Hepatocyte (in vitro differentiated cells): ENCODE results near the gene EAPP. TPM values are rescaled to one million over a fixed set of nuclear protein-coding genes. Genes with fewer than 3 reads are reported as not detected.

Source experiments
- DNase-seq: peaks from one replicate; pipeline ENCODE4 v3.0.0-alpha.2; 2016; ENCODE audit warnings: low spot score
- H2AFZ ChIP-seq: fragments of 200-600 bp; sonication (generic); 2 replicates; pipeline ENCODE4 v1.6.0; 2016; ENCODE audit warnings: antibody characterized with exemption, mild to moderate bottlenecking
- H3K27ac ChIP-seq: fragments of 200-600 bp; sonication (generic); 2 replicates; pipeline ENCODE4 v1.5.1; 2016; ENCODE audit warnings: mild to moderate bottlenecking
- H3K27me3 ChIP-seq: fragments of 200-600 bp; sonication (generic); 2 replicates; pipeline ENCODE4 v1.6.1; 2016
- H3K36me3 ChIP-seq: fragments of 200-600 bp; sonication (generic); replicated peaks from 2 replicates; pipeline ENCODE4 v1.5.1; 2016; ENCODE audit warnings: low read depth; ENCODE audit not compliant: insufficient read depth
- H3K4me1 ChIP-seq: fragments of 200-600 bp; sonication (generic); 2 replicates; pipeline ENCODE4 v1.5.1; 2016; ENCODE audit warnings: mild to moderate bottlenecking, moderate library complexity; ENCODE audit not compliant: insufficient read depth
- H3K4me2 ChIP-seq: fragments of 200-600 bp; sonication (generic); 2 replicates; pipeline ENCODE4 v1.6.0; 2016
- H3K4me3 ChIP-seq: fragments of 200-600 bp; sonication (generic); 2 replicates; pipeline ENCODE4 v1.5.1; 2016; ENCODE audit warnings: mild to moderate bottlenecking
- H3K79me2 ChIP-seq: fragments of 200-600 bp; sonication (generic); 2 replicates; pipeline ENCODE4 v1.6.0; 2017; ENCODE audit warnings: mild to moderate bottlenecking
- H3K9me2 ChIP-seq: fragments of 200-600 bp; sonication (generic); replicated peaks from 2 replicates; pipeline ENCODE4 v1.6.0; 2017; ENCODE audit warnings: mild to moderate bottlenecking; ENCODE audit not compliant: insufficient read depth
- H3K9me3 ChIP-seq: fragments of 200-600 bp; sonication (generic); 2 replicates; pipeline ENCODE4 v1.5.1; 2016; ENCODE audit warnings: low read depth, mild to moderate bottlenecking
- H4K20me1 ChIP-seq: fragments of 200-600 bp; sonication (generic); 2 replicates; pipeline ENCODE4 v1.6.0; 2016; ENCODE audit warnings: mild to moderate bottlenecking; ENCODE audit not compliant: insufficient read depth, poor library complexity, severe bottlenecking
- CTCF ChIP-seq: fragments of 200-600 bp; sonication (generic); IDR thresholded peaks from 2 replicates; pipeline ENCODE4 v1.5.1; 2016; ENCODE audit warnings: antibody characterized with exemption, mild to moderate bottlenecking; ENCODE audit not compliant: poor library complexity
- EZH2 ChIP-seq: fragments of 200-600 bp; sonication (generic); IDR thresholded peaks from 2 replicates; pipeline ENCODE4 v1.6.1; 2016; ENCODE audit warnings: antibody characterized with exemption, mild to moderate bottlenecking, borderline replicate concordance
- EZH2phosphoT487 ChIP-seq: fragments of 200-600 bp; sonication (generic); IDR thresholded peaks from one replicate; pipeline ENCODE4 v1.6.1; 2018; ENCODE audit warnings: antibody characterized with exemption, mild to moderate bottlenecking, low read depth, moderate library complexity; ENCODE audit not compliant: unreplicated experiment, severe bottlenecking
- WGBS: methylation state at CpG from one replicate; pipeline ENCODE4 v1.1.6; 2016; ENCODE audit warnings: low lambda C conversion rate; ENCODE audit errors: missing lambda C conversion rate; 5-methylcytosine and 5-hydroxymethylcytosine counted together
- polyA plus RNA-seq: library from polyadenylated mRNA; unstranded; fragments of >200 nt; fragmentation: Nextera tagmentation; extraction: Ambion mirVana; gene quantifications from 2 replicates; pipeline ENCODE4 v1.2.1, GENCODE V29; 2016
- total RNA-seq: library from RNA; depleted of rRNA; stranded (reverse); fragments of >200 nt; gene quantifications from 2 replicates; pipeline ENCODE4 v1.2.3, GENCODE V29; 2014

Gene EAPP
- total and polyA plus RNA-seq, 2 experiments from 2014 or later, result 49.1 to 56.1 TPM

GRCh38 chr14:34474187-34474679 is 65.3 kb downstream of the EAPP start:
- no peak for DNase-seq
- Histone ChIP-seq H3K9me3 (no peaks in the 10 kb centered on the region), H3K79me2 (no peaks in the 10 kb centered on the region), H3K9me2 (no peaks in the 10 kb centered on the region), H2AFZ (no peak overlapping the region), H4K20me1 (no peaks in the 10 kb centered on the region), H3K27ac (no peak overlapping the region), H3K4me2 (no peak overlapping the region), H3K4me3 (no peak overlapping the region), H3K4me1 (no peaks in the 10 kb centered on the region), H3K36me3 (no peaks in the 10 kb centered on the region), H3K27me3 (no peaks in the 10 kb centered on the region)
- WGBS, result 81% methylated on average over 2 of the region's 2 CpGs
- TF ChIP-seq CTCF, result no peak
- no peak for TF ChIP-seq EZH2phosphoT487
- no peak for TF ChIP-seq EZH2

GRCh38 chr14:34472706-34473279 is 66.7 kb downstream of the EAPP start:
- H2AFZ ChIP-seq, result no peak overlapping the region
- H3K9me2 ChIP-seq, result no peaks in the 10 kb centered on the region
- no peaks in the 10 kb centered on the region for H3K4me1 ChIP-seq
- H3K36me3 ChIP-seq, result no peaks in the 10 kb centered on the region
- TF ChIP-seq EZH2, result no peak
- TF ChIP-seq CTCF, result no peak
- no peak for TF ChIP-seq EZH2phosphoT487
- no peaks in the 10 kb centered on the region for H3K79me2 ChIP-seq
- H3K27me3 ChIP-seq, result no peaks in the 10 kb centered on the region
- no peak overlapping the region for H3K4me3 ChIP-seq
- H4K20me1 ChIP-seq, result no peaks in the 10 kb centered on the region
- DNase-seq, result no peak
- H3K4me2 ChIP-seq, result no peak overlapping the region
- 90% methylated on average over 6 of the region's 6 CpGs for WGBS
- no peaks in the 10 kb centered on the region for H3K9me3 ChIP-seq
- no peak overlapping the region for H3K27ac ChIP-seq

GRCh38 chr14:34470319-34470718 is 69.2 kb downstream of the EAPP start:
- H3K9me2 ChIP-seq, result no peaks in the 10 kb centered on the region
- DNase-seq, result no peak
- H3K4me2 ChIP-seq, result no peak overlapping the region
- no peaks in the 10 kb centered on the region for H4K20me1 ChIP-seq
- no peaks in the 10 kb centered on the region for H3K36me3 ChIP-seq
- no peaks in the 10 kb centered on the region for H3K4me1 ChIP-seq
- no peak overlapping the region for H3K27ac ChIP-seq
- H3K4me3 ChIP-seq, result no peak overlapping the region
- no peak for TF ChIP-seq EZH2phosphoT487
- no peak for TF ChIP-seq EZH2
- no peak for TF ChIP-seq CTCF
- H3K27me3 ChIP-seq, result no peaks in the 10 kb centered on the region
- H3K79me2 ChIP-seq, result no peaks in the 10 kb centered on the region
- H3K9me3 ChIP-seq, result no peaks in the 10 kb centered on the region
- no peak overlapping the region for H2AFZ ChIP-seq

- Histone ChIP-seq H3K4me2 (no peak overlapping the region), H3K27ac (no peak overlapping the region), H3K4me3 (no peak overlapping the region), H3K4me1 (peaks cover 4% of the 10 kb centered on the region), H3K36me3 (no peaks in the 10 kb centered on the region), H3K9me2 (no peaks in the 10 kb centered on the region), H2AFZ (no peak overlapping the region), H3K27me3 (no peaks in the 10 kb centered on the region), H3K9me3 (no peaks in the 10 kb centered on the region), H3K79me2 (no peaks in the 10 kb centered on the region), H4K20me1 (no peaks in the 10 kb centered on the region)
- WGBS, result 100% methylated on average over 2 of the region's 2 CpGs
- TF ChIP-seq EZH2 (no peak), EZH2phosphoT487 (no peak), CTCF (no peak)
- DNase-seq, result no peak
These were observed 72.8 kb downstream of the EAPP start for GRCh38 chr14:34466691-34467090.
